K562 (cell line): Measurements from ENCODE around the gene SERPIND1. TPM values are rescaled to one million over a fixed set of nuclear protein-coding genes. Genes with fewer than 3 reads are reported as not detected.
A peak's percentile ranks its signal among the peaks of the same experiment; 100 is the strongest.

ENCODE experiments used
- DMBX1 ChIP-seq: fragments of 250-450 bp; sonication (Bioruptor Pico); IDR thresholded peaks from 2 replicates; pipeline ENCODE4 v1.8.0; 2022; ENCODE audit warnings: inconsistent platforms, mild to moderate bottlenecking, moderate library complexity, borderline replicate concordance
- EZH2 ChIP-seq: IDR thresholded peaks from 2 replicates; pipeline ENCODE4 v1.6.1; 2012; ENCODE audit warnings: low read depth, mild to moderate bottlenecking, inconsistent platforms, low read length, borderline replicate concordance
- FOSL1 ChIP-seq: fragments of 200-800 bp; sonication (Bioruptor generic); conservative IDR thresholded peaks from 2 replicates; pipeline ENCODE4 v1.6.1; 2016; ENCODE audit warnings: missing genetic modification characterization, missing compliant biosample characterization
- MAX ChIP-seq: sonication (generic); formaldehyde crosslinking; IDR thresholded peaks from 2 replicates; pipeline ENCODE4 v1.9.0; 2022; ENCODE audit warnings: mild to moderate bottlenecking, missing genetic modification reagents
- PURB ChIP-seq: sonication (generic); formaldehyde crosslinking; IDR thresholded peaks from 2 replicates; pipeline ENCODE4 v1.9.0; 2021; ENCODE audit warnings: low read depth, mild to moderate bottlenecking, missing genetic modification reagents
- ZBTB1 ChIP-seq: sonication (generic); formaldehyde crosslinking; IDR thresholded peaks from 2 replicates; pipeline ENCODE4 v1.8.1; 2023; ENCODE audit warnings: missing genetic modification reagents, low read depth, mild to moderate bottlenecking, borderline replicate concordance
- ZNF121 ChIP-seq: sonication (generic); formaldehyde crosslinking; conservative IDR thresholded peaks from 2 replicates; pipeline ENCODE4 v1.8.0; 2022; ENCODE audit warnings: missing genetic modification reagents
- ZNF174 ChIP-seq: fragments of 250-450 bp; sonication (Bioruptor Pico); IDR thresholded peaks from 2 replicates; pipeline ENCODE4 v1.4.0; 2020; ENCODE audit warnings: mild to moderate bottlenecking
- polyA plus RNA-seq, 8 experiments: library from polyadenylated mRNA; depleted of rRNA in 4 of 8; stranded (reverse) in 5 of 8; unstranded in 3 of 8; fragments of >200 nt; fragmentation: Nextera tagmentation in 2 of 8; fragmentation: Illumina TruSeq in 1 of 8; extraction: Ambion mirVana in 2 of 8; extraction: Trizol in 1 of 8; gene quantifications; 2 replicates each; pipeline versions ENCODE4 v1.2.1 to v1.2.3, GENCODE V29; 2011 to 2014; ENCODE audit warnings: inconsistent platforms in 1 of 8, missing spikeins in 1 of 8
- total RNA-seq, 7 experiments: library from RNA; depleted of rRNA in 6 of 7; stranded (reverse); fragments of >200 nt in 6 of 7; fragmentation: Illumina TruSeq in 2 of 7; extraction: Trizol in 2 of 7; gene quantifications; 2 replicates each; pipeline versions ENCODE4 v1.2.1 to v1.2.3, GENCODE V29; 2011 to 2021; ENCODE audit warnings: low replicate concordance in 1 of 7
- TF ChIP-seq, protein P1 (sequence below): fragments of 250-450 bp; sonication (Bioruptor Pico); IDR thresholded peaks from 2 replicates; pipeline ENCODE4 v1.9.0; 2021; ENCODE audit warnings: mild to moderate bottlenecking, inconsistent platforms
- TF ChIP-seq, protein P2 (sequence below): sonication (generic); formaldehyde crosslinking; IDR thresholded peaks from 2 replicates; pipeline ENCODE4 v1.8.0; 2022; ENCODE audit warnings: missing genetic modification reagents, mild to moderate bottlenecking, moderate library complexity, borderline replicate concordance

The SERPIND1 gene
- total and polyA plus RNA-seq, 9 of the 15 experiments (the other 6 are each of a cell fraction or from before 2014, with no cell fraction given), result 0.04 to 0.11 (median 0.09) TPM; not detected in 6

DNA sequence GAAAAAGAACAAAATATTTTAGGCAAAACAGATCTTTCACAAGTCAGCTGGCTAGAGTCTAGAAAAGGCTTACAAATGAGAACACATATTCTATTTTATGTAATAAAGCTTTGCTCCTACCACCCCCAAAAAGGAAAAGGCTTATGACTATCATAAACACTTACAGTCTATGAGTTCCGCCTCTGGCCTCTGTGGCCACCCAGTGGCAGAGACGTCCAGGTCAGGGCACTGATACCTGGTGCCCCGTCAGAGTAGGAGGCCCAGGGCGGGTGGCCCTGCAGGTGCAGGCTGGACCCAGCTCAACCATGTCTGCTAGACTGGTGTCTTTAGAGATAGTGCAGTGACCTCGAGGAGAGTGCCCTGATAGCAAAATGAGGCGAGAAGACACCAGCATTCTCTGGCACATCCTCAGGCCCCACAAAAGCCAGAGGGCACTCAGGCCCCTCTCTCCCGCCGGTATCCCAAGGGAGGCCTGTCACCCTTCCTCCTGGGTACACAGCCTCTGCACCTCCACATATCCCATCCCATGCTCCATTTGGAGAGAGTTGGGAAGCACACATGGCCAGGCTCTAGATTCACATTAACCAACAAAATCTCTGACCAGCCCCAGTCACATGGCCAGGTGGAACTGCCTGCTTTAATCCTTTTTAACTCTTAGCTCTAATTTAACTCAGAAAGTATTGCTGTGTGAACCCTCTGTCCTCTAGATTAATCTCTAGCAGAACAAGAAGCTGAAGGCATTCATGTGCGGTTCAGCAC is 27.3 kb upstream of the SERPIND1 start (continued):
- peak; percentile 65; the same call in 1 of the 2 replicates for TF ChIP-seq ZBTB1 (CRISPR knock-in tag)
- 0 out of 2 replicates have a peak, but pooled peaks have one; percentile 34 for TF ChIP-seq PURB (CRISPR knock-in tag)
- TF ChIP-seq ZNF174 (CRISPR knock-in tag), result no peak
- TF ChIP-seq ZNF121 (CRISPR knock-in tag), result 0 out of 2 replicates have a peak, but pooled peaks have one; percentile 16
- no peak for TF ChIP-seq FOSL1 (tag)
- TF ChIP-seq MAX (CRISPR knock-in tag), result peak; percentile 10; the same call in 1 of the 2 replicates
- no peak for TF ChIP-seq DMBX1 (CRISPR knock-in tag)
- TF ChIP-seq, protein P1, sequence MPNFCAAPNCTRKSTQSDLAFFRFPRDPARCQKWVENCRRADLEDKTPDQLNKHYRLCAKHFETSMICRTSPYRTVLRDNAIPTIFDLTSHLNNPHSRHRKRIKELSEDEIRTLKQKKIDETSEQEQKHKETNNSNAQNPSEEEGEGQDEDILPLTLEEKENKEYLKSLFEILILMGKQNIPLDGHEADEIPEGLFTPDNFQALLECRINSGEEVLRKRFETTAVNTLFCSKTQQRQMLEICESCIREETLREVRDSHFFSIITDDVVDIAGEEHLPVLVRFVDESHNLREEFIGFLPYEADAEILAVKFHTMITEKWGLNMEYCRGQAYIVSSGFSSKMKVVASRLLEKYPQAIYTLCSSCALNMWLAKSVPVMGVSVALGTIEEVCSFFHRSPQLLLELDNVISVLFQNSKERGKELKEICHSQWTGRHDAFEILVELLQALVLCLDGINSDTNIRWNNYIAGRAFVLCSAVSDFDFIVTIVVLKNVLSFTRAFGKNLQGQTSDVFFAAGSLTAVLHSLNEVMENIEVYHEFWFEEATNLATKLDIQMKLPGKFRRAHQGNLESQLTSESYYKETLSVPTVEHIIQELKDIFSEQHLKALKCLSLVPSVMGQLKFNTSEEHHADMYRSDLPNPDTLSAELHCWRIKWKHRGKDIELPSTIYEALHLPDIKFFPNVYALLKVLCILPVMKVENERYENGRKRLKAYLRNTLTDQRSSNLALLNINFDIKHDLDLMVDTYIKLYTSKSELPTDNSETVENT (CRISPR knock-in tag), result peak; percentile 65; the same call in 1 of the 2 replicates
- no peak for TF ChIP-seq EZH2
- TF ChIP-seq, protein P2, sequence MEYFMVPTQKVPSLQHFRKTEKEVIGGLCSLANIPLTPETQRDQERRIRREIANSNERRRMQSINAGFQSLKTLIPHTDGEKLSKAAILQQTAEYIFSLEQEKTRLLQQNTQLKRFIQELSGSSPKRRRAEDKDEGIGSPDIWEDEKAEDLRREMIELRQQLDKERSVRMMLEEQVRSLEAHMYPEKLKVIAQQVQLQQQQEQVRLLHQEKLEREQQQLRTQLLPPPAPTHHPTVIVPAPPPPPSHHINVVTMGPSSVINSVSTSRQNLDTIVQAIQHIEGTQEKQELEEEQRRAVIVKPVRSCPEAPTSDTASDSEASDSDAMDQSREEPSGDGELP (CRISPR knock-in tag), result peak; percentile 19; the same call in 1 of the 2 replicates
- TF ChIP-seq, all 486 proteins: peak for 14
